ENCODE data around the gene PAIP2.

Gene PAIP2

GRCh38 chr5:139314276-139314675 lies 27.4 kb upstream of the PAIP2 start:
- H3K4me3 ChIP-seq (ENCODE audit: low read depth, low read length) = no peak overlapping the region
- no peak for DNase-seq (ENCODE audit: low read depth)
- TF ChIP-seq MYC (IDR thresholded peaks at IDR 0.05; ENCODE audit: low read depth, low read length) (no peak), CTCF (IDR thresholded peaks at IDR 0.05; ENCODE audit: low read depth, low read length) (no peak), POLR2A (IDR thresholded peaks at IDR 0.05; ENCODE audit: extremely low read depth, insufficient read length) (no peak), MAX (IDR thresholded peaks at IDR 0.05; ENCODE audit: low read depth, low read length) (no peak)

- DNase-seq (ENCODE audit: low read depth) = no peak
- TF ChIP-seq MYC (IDR thresholded peaks at IDR 0.05; ENCODE audit: low read depth, low read length) (no peak), MAX (IDR thresholded peaks at IDR 0.05; ENCODE audit: low read depth, low read length) (no peak), CTCF (IDR thresholded peaks at IDR 0.05; ENCODE audit: low read depth, low read length) (no peak), POLR2A (IDR thresholded peaks at IDR 0.05; ENCODE audit: extremely low read depth, insufficient read length) (no peak)
Measured at GRCh38 chr5:139315056-139315615, 26.5 kb upstream of the PAIP2 start.

GRCh38 chr5:139335811-139336210 lies 5.8 kb upstream of the PAIP2 start:
- TF ChIP-seq POLR2A (IDR thresholded peaks at IDR 0.05; ENCODE audit: extremely low read depth, insufficient read length) (no peak), MYC (IDR thresholded peaks at IDR 0.05; ENCODE audit: low read depth, low read length) (no peak), MAX (IDR thresholded peaks at IDR 0.05; ENCODE audit: low read depth, low read length) (no peak), CTCF (IDR thresholded peaks at IDR 0.05; ENCODE audit: low read depth, low read length) (no peak)
- no peak overlapping the region for H3K4me3 ChIP-seq (ENCODE audit: low read depth, low read length)
- DNase-seq (ENCODE audit: low read depth) = peak; percentile 35

More at GRCh38 chr5:139315056-139315615, 26.5 kb upstream of the PAIP2 start:
- no peak overlapping the region for H3K4me3 ChIP-seq (ENCODE audit: low read depth, low read length)

GRCh38 chr5:139340051-139340450 lies 1.6 kb upstream of the PAIP2 start:
- DNase-seq (ENCODE audit: low read depth) = no peak
- TF ChIP-seq MYC (IDR thresholded peaks at IDR 0.05; ENCODE audit: low read depth, low read length) = no peak
- no peak for TF ChIP-seq POLR2A (IDR thresholded peaks at IDR 0.05; ENCODE audit: extremely low read depth, insufficient read length)
- no peak for TF ChIP-seq CTCF (IDR thresholded peaks at IDR 0.05; ENCODE audit: low read depth, low read length)
- no peak for TF ChIP-seq MAX (IDR thresholded peaks at IDR 0.05; ENCODE audit: low read depth, low read length)
- no peak overlapping the region for H3K4me3 ChIP-seq (ENCODE audit: low read depth, low read length)

- no peak for DNase-seq (ENCODE audit: low read depth)
- TF ChIP-seq POLR2A (IDR thresholded peaks at IDR 0.05; ENCODE audit: extremely low read depth, insufficient read length) = no peak
- TF ChIP-seq MAX (IDR thresholded peaks at IDR 0.05; ENCODE audit: low read depth, low read length) = no peak
- TF ChIP-seq CTCF (IDR thresholded peaks at IDR 0.05; ENCODE audit: low read depth, low read length) = no peak
- TF ChIP-seq MYC (IDR thresholded peaks at IDR 0.05; ENCODE audit: low read depth, low read length) = no peak
Measured at GRCh38 chr5:139341187-139341688, 416 bp upstream of the PAIP2 start.

More at GRCh38 chr5:139341187-139341688, 416 bp upstream of the PAIP2 start:
- peak overlapping the region; percentile 64 for H3K4me3 ChIP-seq (ENCODE audit: low read depth, low read length)
